ENCODE measurements around the gene NDUFC2. TPM values are rescaled to one million over a fixed set of nuclear protein-coding genes. Genes with fewer than 3 reads are reported as not detected.
A peak's percentile ranks its signal among the peaks of the same experiment; 100 is the strongest.
"Not testable (repeated sequence)": the region's sequence is repeated elsewhere in the genome, so short reads cannot be mapped to it uniquely, and the experiment has no call there.

NDUFC2 gene
- total RNA-seq, 2 donors from 2014 or later: 36.9 to 47.1 TPM

DNA sequence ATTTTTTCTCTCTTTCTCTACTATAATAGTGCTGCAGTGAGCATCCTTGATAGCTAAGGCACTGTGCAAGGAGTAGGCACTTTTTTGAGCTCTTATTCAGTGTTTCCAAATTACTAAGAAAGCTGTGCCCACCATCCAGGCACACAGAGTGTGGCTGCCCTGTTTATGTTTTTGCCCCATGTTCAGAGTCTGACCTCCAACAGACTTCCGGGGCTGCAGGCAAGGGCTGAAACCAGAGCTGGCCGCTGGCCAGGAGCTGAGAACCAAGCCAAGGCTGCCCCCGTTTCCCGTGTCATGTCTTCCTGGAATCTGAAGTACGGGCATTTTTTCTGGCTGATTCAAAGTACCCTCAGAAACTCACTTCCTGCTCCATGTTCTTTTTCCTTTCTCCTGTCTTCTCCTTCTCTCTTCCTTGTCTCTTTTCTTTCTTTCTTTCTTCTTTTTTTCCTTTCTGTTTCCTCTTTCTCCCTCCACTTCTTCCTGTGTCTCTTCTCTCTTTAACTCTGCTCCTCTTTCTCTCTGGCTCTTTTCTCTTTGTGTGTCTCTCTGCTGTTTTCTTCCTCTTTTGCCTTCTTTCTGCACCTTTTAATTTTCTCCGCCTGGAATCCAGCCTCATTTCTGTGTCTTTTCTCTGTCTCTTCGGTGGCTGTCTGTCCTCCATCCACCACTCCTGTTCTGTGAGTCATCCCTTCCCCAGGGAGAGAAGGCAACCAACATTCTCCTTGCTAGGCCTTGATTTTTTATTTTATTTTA lies 39.6 kb downstream of the NDUFC2 start:
- Mint-ChIP-seq H3K4me3 (peak overlapping the region; percentile 4), H3K27ac (peak overlapping the region; percentile 72), H3K4me1 (peaks cover 13% of the 10 kb centered on the region), H3K36me3 (ENCODE audit: low read depth) (no peaks in the 10 kb centered on the region), H3K27me3 (peaks cover 11% of the 10 kb centered on the region)
- no peak for ATAC-seq
- H3K9me3 ChIP-seq (ENCODE audit: control insufficient read depth, low read length, poor library complexity, severe bottlenecking): no peaks in the 10 kb centered on the region
- no peak for DNase-seq

DNA sequence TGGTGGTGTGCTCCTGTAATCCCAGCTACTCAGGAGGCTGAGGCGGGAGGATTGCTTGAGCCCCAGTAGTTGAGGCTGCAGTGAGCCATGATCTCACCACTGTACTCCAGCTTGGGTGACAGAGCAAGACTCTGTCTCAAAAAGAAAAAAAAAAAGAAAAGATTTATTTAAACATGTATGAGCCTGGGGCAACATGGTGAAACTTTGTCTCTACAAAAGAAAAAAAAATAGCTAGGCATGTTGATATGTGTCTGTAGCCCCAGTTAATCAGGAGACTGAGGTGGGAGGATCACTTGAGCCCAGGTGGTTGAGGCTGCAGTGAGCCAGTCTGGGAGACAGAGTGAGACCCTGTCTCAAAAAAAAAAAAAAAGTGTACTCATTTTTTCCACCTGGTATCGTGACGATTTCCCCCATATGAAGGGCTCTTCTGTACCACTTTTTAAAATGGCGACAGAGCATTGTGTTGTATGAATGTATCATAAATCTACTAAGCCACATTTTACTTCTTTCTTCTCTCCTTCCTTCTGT lies 40.2 kb downstream of the NDUFC2 start:
- Mint-ChIP-seq H3K36me3 (ENCODE audit: low read depth) (peaks cover under 1% of the 10 kb centered on the region), H3K27ac (peak overlapping the region; percentile 72), H3K27me3 (peaks cover 17% of the 10 kb centered on the region), H3K4me3 (peak overlapping the region; percentile 4), H3K4me1 (peaks cover 12% of the 10 kb centered on the region)
- DNase-seq (no peak), ATAC-seq (no peak)
- no peaks in the 10 kb centered on the region for H3K9me3 ChIP-seq (ENCODE audit: control insufficient read depth, low read length, poor library complexity, severe bottlenecking)

DNA sequence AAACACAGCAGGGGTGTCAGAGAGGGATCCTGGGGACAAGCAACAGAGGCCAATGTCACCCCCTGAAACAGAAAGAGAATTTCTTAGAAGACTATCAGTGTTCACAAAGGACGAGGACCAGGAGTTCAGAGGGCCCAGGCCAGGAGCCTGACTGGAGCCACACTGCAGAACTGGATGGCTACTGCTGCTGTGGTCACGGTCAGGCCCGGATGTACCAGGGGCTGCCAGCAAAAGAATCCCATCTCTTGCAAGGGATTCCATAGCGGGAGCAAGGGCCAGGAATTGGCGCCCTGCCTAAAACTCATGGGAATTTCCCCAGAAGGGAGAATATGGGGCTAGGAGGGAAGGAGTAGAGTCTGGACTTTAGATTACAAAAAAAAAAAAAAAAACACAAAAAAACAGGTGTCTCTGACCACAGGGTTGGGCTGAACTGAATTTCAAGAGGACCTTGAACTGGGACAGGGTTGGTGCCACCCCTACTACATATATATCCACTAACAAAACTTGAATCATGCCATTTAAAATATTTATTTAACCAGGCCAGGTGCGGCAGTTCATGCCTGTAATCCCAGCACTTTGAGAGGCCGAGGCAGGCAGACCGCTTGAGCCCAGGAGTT lies 40.9 kb downstream of the NDUFC2 start:
- Mint-ChIP-seq H3K27ac (peak overlapping the region; percentile 72), H3K27me3 (peaks cover 17% of the 10 kb centered on the region), H3K4me3 (no peak overlapping the region), H3K36me3 (ENCODE audit: low read depth) (peaks cover 2% of the 10 kb centered on the region), H3K4me1 (peaks cover 11% of the 10 kb centered on the region)
- ATAC-seq (no peak), DNase-seq (no peak)
- H3K9me3 ChIP-seq (ENCODE audit: control insufficient read depth, low read length, poor library complexity, severe bottlenecking): no peaks in the 10 kb centered on the region

DNA sequence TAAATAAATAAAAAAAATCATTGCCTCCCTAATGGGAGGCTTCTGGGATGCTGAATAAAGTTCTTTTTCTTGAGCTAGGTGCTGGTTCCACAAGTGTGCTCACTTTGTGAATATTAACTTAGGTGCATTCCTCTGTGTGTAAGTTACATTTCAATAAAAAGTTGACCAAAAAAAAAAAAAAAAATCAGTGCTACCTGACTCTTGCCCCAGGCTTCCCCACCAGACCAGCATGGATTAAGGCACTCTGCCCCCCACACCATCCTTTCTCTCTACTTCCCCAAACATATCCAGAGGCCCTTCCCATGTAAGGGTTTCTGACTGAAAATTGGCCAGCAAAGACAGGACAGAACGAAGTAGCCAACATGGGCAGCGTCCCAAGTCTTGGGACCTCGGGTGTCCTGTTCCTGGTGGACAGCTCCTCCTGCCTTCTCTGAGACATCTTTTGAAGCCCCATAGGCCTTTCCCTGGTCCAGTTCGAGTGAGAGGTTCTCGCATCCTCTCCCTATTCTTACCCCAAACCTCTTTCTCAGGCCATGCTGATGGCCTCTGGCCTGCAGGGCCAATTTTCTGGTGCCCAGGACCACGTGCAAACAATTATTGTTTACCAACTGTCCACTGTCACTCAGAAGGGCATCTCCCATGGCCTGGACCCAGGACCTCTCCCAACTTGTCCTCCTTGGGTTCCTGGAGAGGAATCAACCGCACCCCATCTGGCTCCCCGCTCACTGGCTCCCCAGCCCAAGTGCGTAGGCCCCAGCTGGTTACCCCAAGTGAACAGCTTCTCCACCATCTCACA lies 41.6 kb downstream of the NDUFC2 start:
- peaks cover 2% of the 10 kb centered on the region for H3K36me3 Mint-ChIP-seq (ENCODE audit: low read depth)
- peak overlapping the region; percentile 72 for H3K27ac Mint-ChIP-seq
- peaks cover 11% of the 10 kb centered on the region for H3K4me1 Mint-ChIP-seq
- ATAC-seq (no peak), DNase-seq (no peak)
- peaks cover 19% of the 10 kb centered on the region for H3K27me3 Mint-ChIP-seq
- H3K9me3 ChIP-seq (ENCODE audit: control insufficient read depth, low read length, poor library complexity, severe bottlenecking): no peaks in the 10 kb centered on the region
- H3K4me3 Mint-ChIP-seq: no peak overlapping the region

DNA sequence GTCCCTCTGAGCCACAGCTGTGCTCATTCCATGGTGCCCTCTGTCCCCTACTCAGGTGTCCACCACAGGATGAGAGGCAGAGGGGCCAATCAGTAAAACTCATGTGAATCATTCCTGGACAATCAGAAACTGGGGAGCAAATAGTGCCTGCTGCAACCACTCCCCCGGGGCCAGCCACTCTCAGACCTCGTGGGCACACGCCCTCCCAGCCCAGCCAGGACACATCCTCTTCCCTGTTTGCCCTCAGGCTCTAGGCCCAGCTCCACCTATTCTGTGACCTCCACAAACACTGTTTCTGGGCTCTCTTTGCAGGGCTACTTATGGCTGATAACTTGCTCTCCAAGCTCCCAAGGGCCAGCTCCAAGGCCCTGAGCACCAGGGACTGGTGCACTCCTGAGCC lies 42.6 kb downstream of the NDUFC2 start:
- peaks cover 21% of the 10 kb centered on the region for H3K27me3 Mint-ChIP-seq
- no peak overlapping the region for H3K27ac Mint-ChIP-seq
- no peak for DNase-seq
- peaks cover 2% of the 10 kb centered on the region for H3K36me3 Mint-ChIP-seq (ENCODE audit: low read depth)
- ATAC-seq: no peak
- peaks cover 11% of the 10 kb centered on the region for H3K4me1 Mint-ChIP-seq
- no peaks in the 10 kb centered on the region for H3K9me3 ChIP-seq (ENCODE audit: control insufficient read depth, low read length, poor library complexity, severe bottlenecking)
- no peak overlapping the region for H3K4me3 Mint-ChIP-seq

DNA sequence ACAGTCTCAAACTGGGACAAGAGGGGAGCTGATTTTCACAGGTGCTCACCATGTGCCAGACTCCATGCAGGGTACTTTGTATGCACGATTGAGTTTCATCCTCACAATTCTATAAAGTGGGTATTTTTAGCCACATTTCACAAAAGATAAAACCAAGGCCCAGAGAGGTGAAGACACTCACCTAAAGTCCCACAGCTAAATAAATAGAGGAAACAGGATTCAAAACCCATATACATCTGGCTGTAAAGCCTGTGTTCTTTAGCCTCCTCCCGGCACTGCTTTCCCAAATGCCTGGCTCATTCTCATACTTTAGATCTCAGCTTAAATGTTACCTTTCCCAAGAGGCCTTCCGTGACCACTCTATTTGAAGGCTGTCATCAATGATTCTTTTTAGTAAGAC lies 43.3 kb downstream of the NDUFC2 start:
- Mint-ChIP-seq H3K36me3 (ENCODE audit: low read depth) (peaks cover 2% of the 10 kb centered on the region), H3K27me3 (peaks cover 16% of the 10 kb centered on the region), H3K27ac (no peak overlapping the region), H3K4me3 (no peak overlapping the region), H3K4me1 (peaks cover 10% of the 10 kb centered on the region)
- DNase-seq: no peak
- H3K9me3 ChIP-seq (ENCODE audit: control insufficient read depth, low read length, poor library complexity, severe bottlenecking): no peaks in the 10 kb centered on the region
- no peak for ATAC-seq

DNA sequence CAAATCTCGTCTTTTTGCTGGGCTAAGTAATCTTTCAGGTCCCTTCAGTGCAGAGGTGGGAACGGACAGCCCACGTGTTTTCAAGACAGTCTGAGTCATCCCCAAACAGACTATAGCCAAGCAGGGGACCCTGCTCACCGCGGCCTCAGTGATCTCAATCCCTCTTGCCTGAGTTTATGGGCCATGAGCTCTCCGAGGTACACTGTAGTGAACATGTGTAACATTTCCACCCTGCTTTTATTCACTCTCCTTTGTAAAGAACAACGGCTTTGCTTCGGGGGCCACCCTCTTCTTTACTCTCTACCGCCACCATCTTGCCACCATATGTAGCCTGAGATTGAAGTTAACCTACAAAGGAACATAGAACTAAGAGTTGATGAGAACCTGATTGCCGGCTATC lies 45.0 kb downstream of the NDUFC2 start:
- DNase-seq (no peak), ATAC-seq (no peak)
- Mint-ChIP-seq H3K36me3 (ENCODE audit: low read depth) (peaks cover 2% of the 10 kb centered on the region), H3K27ac (no peak overlapping the region), H3K4me3 (no peak overlapping the region), H3K4me1 (peaks cover 1% of the 10 kb centered on the region), H3K27me3 (peaks cover 16% of the 10 kb centered on the region)
- no peaks in the 10 kb centered on the region for H3K9me3 ChIP-seq (ENCODE audit: control insufficient read depth, low read length, poor library complexity, severe bottlenecking)

DNA sequence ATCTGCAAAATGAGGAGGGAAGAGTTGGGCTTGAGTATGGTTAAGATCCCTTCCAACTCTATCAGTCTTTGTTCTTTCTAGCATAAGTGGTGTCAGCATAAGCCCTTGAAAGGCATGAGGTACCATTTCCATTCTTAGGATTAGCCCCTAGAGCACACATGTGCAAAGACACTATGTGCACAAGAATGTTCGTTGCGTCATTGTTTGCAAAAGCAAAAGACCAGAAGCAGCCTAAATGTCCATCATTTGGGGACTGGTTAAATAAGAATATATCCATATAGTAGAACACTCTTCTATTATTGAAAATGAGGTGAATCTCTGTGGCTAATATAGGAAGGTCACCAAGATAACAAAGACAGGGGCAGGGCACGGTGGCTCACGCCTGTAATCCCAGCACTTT lies 46.6 kb downstream of the NDUFC2 start:
- ATAC-seq (no peak), DNase-seq (no peak)
- Mint-ChIP-seq H3K36me3 (ENCODE audit: low read depth) (peaks cover 2% of the 10 kb centered on the region), H3K27ac (no peak overlapping the region), H3K4me1 (no peaks in the 10 kb centered on the region), H3K4me3 (no peak overlapping the region), H3K27me3 (peaks cover 16% of the 10 kb centered on the region)
- no peaks in the 10 kb centered on the region for H3K9me3 ChIP-seq (ENCODE audit: control insufficient read depth, low read length, poor library complexity, severe bottlenecking)

DNA sequence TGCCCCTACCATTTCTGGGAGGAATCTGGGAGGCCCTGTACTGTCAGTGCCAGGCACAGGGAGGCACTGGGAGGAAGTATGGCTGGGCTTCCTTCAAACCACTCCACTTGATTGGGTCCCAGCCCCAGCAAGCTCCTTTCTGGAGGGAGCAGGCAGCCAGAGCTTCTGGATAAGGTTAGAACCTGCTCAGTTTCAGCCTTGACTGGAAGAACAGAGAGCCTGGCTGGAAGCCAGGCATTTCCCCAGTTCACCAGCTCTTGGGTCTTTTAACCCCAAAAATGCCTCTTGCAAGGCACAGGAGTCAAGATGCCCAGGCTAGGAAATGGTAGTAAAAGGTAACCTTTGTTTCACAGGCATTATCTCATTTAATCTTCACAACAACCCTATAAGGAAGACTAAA lies 47.6 kb downstream of the NDUFC2 start:
- Mint-ChIP-seq H3K27ac (no peak overlapping the region), H3K4me3 (no peak overlapping the region), H3K27me3 (peaks cover 16% of the 10 kb centered on the region), H3K36me3 (ENCODE audit: low read depth) (peaks cover 2% of the 10 kb centered on the region), H3K4me1 (no peaks in the 10 kb centered on the region)
- H3K9me3 ChIP-seq (ENCODE audit: control insufficient read depth, low read length, poor library complexity, severe bottlenecking): no peaks in the 10 kb centered on the region
- ATAC-seq: no peak
- DNase-seq: no peak

DNA sequence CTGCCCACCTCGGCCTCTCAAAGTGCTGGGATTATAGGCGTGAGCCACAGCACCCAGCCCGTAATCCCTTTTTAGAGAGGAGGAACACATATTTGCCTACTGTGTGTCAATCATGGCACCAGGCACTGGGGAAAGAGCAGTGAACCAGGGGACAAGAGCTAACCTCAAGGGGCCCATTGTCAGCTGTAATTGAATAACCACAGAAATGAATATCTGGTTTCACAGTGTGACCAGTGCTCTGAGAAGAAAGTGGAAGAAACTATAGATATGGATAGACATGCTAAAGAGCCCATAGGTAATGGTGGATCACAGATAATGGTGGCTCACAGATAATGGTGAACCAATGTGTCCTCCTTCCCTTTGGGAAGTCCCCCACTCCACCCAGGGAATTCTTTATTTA lies 48.0 kb downstream of the NDUFC2 start:
- Mint-ChIP-seq H3K27ac (no peak overlapping the region), H3K27me3 (peaks cover 16% of the 10 kb centered on the region), H3K4me3 (no peak overlapping the region), H3K4me1 (no peaks in the 10 kb centered on the region), H3K36me3 (ENCODE audit: low read depth) (peaks cover 2% of the 10 kb centered on the region)
- ATAC-seq (no peak), DNase-seq (no peak)
- no peaks in the 10 kb centered on the region for H3K9me3 ChIP-seq (ENCODE audit: control insufficient read depth, low read length, poor library complexity, severe bottlenecking)

DNA sequence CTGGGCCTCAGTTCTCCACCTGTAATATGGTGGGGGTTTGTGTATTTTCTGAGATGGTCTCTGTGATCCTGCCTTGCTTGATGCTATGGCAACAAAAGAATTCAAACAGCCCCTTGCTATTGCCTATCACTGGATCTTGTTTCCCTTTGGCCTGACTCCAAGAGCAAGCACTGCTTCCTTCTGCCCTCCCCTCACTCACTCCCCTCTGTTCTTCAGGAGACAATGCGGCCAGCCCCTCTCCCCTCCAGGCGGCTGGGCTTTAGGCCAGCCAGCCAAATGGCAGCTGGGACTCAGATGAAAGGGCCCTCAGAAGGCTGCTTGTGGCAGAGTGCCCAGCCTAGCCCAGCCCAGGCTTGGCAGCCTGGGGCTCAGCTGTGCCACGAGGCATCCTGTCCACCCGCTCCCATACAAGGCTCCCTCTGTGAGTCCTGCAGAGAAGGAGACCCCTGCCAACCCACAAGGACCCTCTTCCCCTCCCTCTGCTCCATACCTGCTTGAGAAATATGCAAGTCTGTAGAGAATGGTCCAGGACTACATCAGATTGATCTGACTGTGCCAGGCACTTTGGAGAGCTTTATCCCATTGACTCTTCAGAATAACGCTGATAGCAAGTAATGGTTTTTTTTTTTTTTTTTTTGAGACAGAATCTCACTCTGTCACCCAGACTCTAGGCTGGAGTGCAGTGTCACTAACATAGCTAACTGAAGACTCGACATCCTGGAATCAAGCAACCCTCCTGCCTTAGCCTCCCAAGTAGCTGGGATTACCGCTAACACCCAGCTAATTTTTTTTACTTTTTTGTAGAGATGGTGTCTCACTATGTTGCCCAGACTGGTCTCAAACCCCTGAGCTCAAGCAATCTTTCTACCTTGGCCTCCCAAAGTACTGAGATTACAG lies 49.0 kb downstream of the NDUFC2 start:
- H3K36me3 Mint-ChIP-seq (ENCODE audit: low read depth): peaks cover 2% of the 10 kb centered on the region
- ATAC-seq (no peak), DNase-seq (no peak)
- H3K27me3 Mint-ChIP-seq: peaks cover 16% of the 10 kb centered on the region
- no peaks in the 10 kb centered on the region for H3K4me1 Mint-ChIP-seq
- no peak overlapping the region for H3K4me3 Mint-ChIP-seq
- no peak overlapping the region for H3K27ac Mint-ChIP-seq
- no peaks in the 10 kb centered on the region for H3K9me3 ChIP-seq (ENCODE audit: control insufficient read depth, low read length, poor library complexity, severe bottlenecking)

DNA sequence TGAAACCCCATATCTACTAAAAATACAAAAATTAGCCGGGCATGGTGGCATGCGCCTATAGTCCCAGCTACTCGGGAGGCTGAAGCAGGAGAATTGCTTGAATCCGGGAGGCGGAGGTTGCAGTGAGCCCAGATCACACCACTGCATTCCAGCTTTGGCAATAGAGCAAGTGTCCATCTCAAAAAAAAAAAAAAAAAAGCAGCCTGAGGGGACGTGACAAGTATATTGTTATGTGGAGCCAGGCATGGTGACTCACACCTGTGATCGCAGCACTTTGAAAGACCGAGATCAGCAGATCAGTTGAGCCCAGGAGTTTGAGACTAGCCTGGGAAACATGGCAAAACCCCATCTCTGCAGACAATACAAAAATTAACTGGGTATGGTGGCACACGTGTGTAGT lies 51.2 kb downstream of the NDUFC2 start:
- H3K4me1 Mint-ChIP-seq; ATAC-seq; H3K27ac Mint-ChIP-seq; H3K36me3 Mint-ChIP-seq (ENCODE audit: low read depth); H3K27me3 Mint-ChIP-seq; H3K9me3 ChIP-seq (ENCODE audit: control insufficient read depth, low read length, poor library complexity, severe bottlenecking); DNase-seq: not testable (repeated sequence)
- peak overlapping the region; percentile 41 for H3K4me3 Mint-ChIP-seq
